ENCODE results near the gene ERI2. TPM values are rescaled to one million over a fixed set of nuclear protein-coding genes. Genes with fewer than 3 reads are reported as not detected.

Gene ERI2
- total and polyA plus RNA-seq, 2 of the 13 experiments (the other 11 are each of a cell fraction or from before 2014, with no cell fraction given): 17.4 to 41.3 TPM

- TF ChIP-seq ZNF766 (CRISPR knock-in tag; IDR thresholded peaks at IDR 0.05; ENCODE audit: borderline replicate concordance): no peak
- TF ChIP-seq, protein P1, sequence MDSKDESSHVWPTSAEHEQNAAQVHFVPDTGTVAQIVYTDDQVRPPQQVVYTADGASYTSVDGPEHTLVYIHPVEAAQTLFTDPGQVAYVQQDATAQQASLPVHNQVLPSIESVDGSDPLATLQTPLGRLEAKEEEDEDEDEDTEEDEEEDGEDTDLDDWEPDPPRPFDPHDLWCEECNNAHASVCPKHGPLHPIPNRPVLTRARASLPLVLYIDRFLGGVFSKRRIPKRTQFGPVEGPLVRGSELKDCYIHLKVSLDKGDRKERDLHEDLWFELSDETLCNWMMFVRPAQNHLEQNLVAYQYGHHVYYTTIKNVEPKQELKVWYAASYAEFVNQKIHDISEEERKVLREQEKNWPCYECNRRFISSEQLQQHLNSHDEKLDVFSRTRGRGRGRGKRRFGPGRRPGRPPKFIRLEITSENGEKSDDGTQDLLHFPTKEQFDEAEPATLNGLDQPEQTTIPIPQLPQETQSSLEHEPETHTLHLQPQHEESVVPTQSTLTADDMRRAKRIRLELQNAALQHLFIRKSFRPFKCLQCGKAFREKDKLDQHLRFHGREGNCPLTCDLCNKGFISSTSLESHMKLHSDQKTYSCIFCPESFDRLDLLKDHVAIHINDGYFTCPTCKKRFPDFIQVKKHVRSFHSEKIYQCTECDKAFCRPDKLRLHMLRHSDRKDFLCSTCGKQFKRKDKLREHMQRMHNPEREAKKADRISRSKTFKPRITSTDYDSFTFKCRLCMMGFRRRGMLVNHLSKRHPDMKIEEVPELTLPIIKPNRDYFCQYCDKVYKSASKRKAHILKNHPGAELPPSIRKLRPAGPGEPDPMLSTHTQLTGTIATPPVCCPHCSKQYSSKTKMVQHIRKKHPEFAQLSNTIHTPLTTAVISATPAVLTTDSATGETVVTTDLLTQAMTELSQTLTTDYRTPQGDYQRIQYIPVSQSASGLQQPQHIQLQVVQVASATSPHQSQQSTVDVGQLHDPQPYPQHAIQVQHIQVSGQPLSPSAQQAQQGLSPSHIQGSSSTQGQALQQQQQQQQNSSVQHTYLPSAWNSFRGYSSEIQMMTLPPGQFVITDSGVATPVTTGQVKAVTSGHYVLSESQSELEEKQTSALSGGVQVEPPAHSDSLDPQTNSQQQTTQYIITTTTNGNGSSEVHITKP (CRISPR knock-in tag; IDR thresholded peaks at IDR 0.05; ENCODE audit: low read depth): peak; percentile 92
- TF ChIP-seq HCFC1 (IDR thresholded peaks at IDR 0.05; ENCODE audit: low read depth, low read length): no peak
- TF ChIP-seq NFRKB (IDR thresholded peaks at IDR 0.05): no peak
- no peak for TF ChIP-seq ZBTB3 (CRISPR knock-in tag; IDR thresholded peaks at IDR 0.05; ENCODE audit: borderline replicate concordance, low read depth)
- no peak for TF ChIP-seq KDM5B (CRISPR knock-in tag; IDR thresholded peaks at IDR 0.05; ENCODE audit: borderline replicate concordance)
- no peak for TF ChIP-seq ZNF510 (CRISPR knock-in tag; IDR thresholded peaks at IDR 0.05; ENCODE audit: low read depth)
- TF ChIP-seq ZNF30 (CRISPR knock-in tag; IDR thresholded peaks at IDR 0.05): no peak
- no peak for TF ChIP-seq ZNF34 (CRISPR knock-in tag; IDR thresholded peaks at IDR 0.05; ENCODE audit: borderline replicate concordance)
- no peak for TF ChIP-seq POGK (CRISPR knock-in tag; conservative IDR thresholded peaks at IDR 0.05)
- no peak for TF ChIP-seq ZFP36 (IDR thresholded peaks at IDR 0.05; ENCODE audit: borderline replicate concordance, low read depth, low read length, partially characterized antibody)
- 0 out of 2 replicates have a peak, but pooled peaks have one; percentile 5 for TF ChIP-seq ZNF652 (CRISPR knock-in tag; IDR thresholded peaks at IDR 0.05; ENCODE audit: borderline replicate concordance, low read depth)
- TF ChIP-seq TBP (CRISPR knock-in tag; IDR thresholded peaks at IDR 0.05): no peak
- TF ChIP-seq ZNF431 (CRISPR knock-in tag; IDR thresholded peaks at IDR 0.05; ENCODE audit: borderline replicate concordance, low read depth): no peak
- no peak for TF ChIP-seq DNMT1 (CRISPR knock-in tag; IDR thresholded peaks at IDR 0.05)
- TF ChIP-seq U2AF1 (optimal IDR thresholded peaks at IDR 0.05; ENCODE audit: low read depth, low read length): no peak
- TF ChIP-seq, protein P2, sequence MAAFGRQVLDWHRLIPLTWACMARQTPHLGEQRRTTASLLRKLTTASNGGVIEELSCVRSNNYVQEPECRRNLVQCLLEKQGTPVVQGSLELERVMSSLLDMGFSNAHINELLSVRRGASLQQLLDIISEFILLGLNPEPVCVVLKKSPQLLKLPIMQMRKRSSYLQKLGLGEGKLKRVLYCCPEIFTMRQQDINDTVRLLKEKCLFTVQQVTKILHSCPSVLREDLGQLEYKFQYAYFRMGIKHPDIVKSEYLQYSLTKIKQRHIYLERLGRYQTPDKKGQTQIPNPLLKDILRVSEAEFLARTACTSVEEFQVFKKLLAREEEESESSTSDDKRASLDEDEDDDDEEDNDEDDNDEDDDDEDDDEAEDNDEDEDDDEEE (CRISPR knock-in tag; IDR thresholded peaks at IDR 0.05): no peak
- TF ChIP-seq ARHGAP35 (CRISPR knock-in tag; IDR thresholded peaks at IDR 0.05; ENCODE audit: borderline replicate concordance): no peak
- no peak for TF ChIP-seq IRF2 (CRISPR knock-in tag; IDR thresholded peaks at IDR 0.05)
- no peak for TF ChIP-seq ARID3A (IDR thresholded peaks at IDR 0.05; ENCODE audit: low read depth, low read length)
- TF ChIP-seq YEATS2 (CRISPR knock-in tag; IDR thresholded peaks at IDR 0.05; ENCODE audit: borderline replicate concordance): no peak
Observed at GRCh38 chr16:20763461-20764232, 42.6 kb downstream of the ERI2 start, which contains the start of gene ACSM3 (continued).

Measured in HepG2 (cell line).